Measurements from ENCODE around the gene PIP5K1B.
"Not testable (repeated sequence)": the region's sequence is repeated elsewhere in the genome, so short reads cannot be mapped to it uniquely, and the experiment has no call there.

The PIP5K1B gene

GRCh38 chr9:68981789-68982188 is 276.7 kb downstream of the PIP5K1B start:
- no peak for TF ChIP-seq ZFX (IDR thresholded peaks at IDR 0.05)
- no peak for TF ChIP-seq CTCF (conservative IDR thresholded peaks at IDR 0.05)
- H3K27ac ChIP-seq, result peak overlapping the region; percentile 3; the same call in 1 of the 2 replicates

- H3K27ac ChIP-seq, result no peak overlapping the region
- TF ChIP-seq ZFX (IDR thresholded peaks at IDR 0.05) (no peak), CTCF (conservative IDR thresholded peaks at IDR 0.05) (no peak)
These were observed 278.0 kb downstream of the PIP5K1B start for GRCh38 chr9:68983008-68983411.

- no peak overlapping the region for H3K27ac ChIP-seq
- TF ChIP-seq ZFX (IDR thresholded peaks at IDR 0.05) (no peak), CTCF (conservative IDR thresholded peaks at IDR 0.05) (no peak)
These were observed 278.7 kb downstream of the PIP5K1B start for GRCh38 chr9:68983522-68984424.

GRCh38 chr9:68986949-68987348 is 281.9 kb downstream of the PIP5K1B start:
- not testable (repeated sequence) for H3K27ac ChIP-seq

GRCh38 chr9:68991457-68991856 is 286.4 kb downstream of the PIP5K1B start:
- no peak overlapping the region for H3K27ac ChIP-seq
- TF ChIP-seq ZFX (IDR thresholded peaks at IDR 0.05), result no peak
- no peak for TF ChIP-seq CTCF (conservative IDR thresholded peaks at IDR 0.05)

GRCh38 chr9:68995776-68996175 is 290.7 kb downstream of the PIP5K1B start:
- H3K27ac ChIP-seq, result no peak overlapping the region
- TF ChIP-seq ZFX (IDR thresholded peaks at IDR 0.05) (no peak), CTCF (conservative IDR thresholded peaks at IDR 0.05) (no peak)

- no peak overlapping the region for H3K27ac ChIP-seq
- TF ChIP-seq CTCF (conservative IDR thresholded peaks at IDR 0.05), result no peak
- TF ChIP-seq ZFX (IDR thresholded peaks at IDR 0.05), result no peak
These were observed 291.4 kb downstream of the PIP5K1B start for GRCh38 chr9:68996462-68996861.

- TF ChIP-seq CTCF (conservative IDR thresholded peaks at IDR 0.05), result no peak
- TF ChIP-seq ZFX (IDR thresholded peaks at IDR 0.05), result no peak
These were observed 292.6 kb downstream of the PIP5K1B start for GRCh38 chr9:68997666-68998065.

More at GRCh38 chr9:68997666-68998065, 292.6 kb downstream of the PIP5K1B start:
- H3K27ac ChIP-seq, result no peak overlapping the region

All from C4-2B (cell line).